RKO (cell line): ENCODE measurements around the gene BUB3.

ENCODE experiments used
- DNase-seq: peaks from one replicate; pipeline ENCODE4 v3.0.0-alpha.2; 2016; ENCODE audit warnings: low spot score

BUB3 gene, protein sequence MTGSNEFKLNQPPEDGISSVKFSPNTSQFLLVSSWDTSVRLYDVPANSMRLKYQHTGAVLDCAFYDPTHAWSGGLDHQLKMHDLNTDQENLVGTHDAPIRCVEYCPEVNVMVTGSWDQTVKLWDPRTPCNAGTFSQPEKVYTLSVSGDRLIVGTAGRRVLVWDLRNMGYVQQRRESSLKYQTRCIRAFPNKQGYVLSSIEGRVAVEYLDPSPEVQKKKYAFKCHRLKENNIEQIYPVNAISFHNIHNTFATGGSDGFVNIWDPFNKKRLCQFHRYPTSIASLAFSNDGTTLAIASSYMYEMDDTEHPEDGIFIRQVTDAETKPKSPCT

GRCh38 chr10:123154092-123154710 lies at the start of gene BUB3:
TSS of gene BUB3 (plus strand) at chr10:123154402. CDS start at chr10:123154918, 516 bp downstream.
- DNase-seq: peak; percentile 99

GRCh38 chr10:123109466-123109865 lies 44.7 kb upstream of the BUB3 start:
- no peak for DNase-seq

DNA sequence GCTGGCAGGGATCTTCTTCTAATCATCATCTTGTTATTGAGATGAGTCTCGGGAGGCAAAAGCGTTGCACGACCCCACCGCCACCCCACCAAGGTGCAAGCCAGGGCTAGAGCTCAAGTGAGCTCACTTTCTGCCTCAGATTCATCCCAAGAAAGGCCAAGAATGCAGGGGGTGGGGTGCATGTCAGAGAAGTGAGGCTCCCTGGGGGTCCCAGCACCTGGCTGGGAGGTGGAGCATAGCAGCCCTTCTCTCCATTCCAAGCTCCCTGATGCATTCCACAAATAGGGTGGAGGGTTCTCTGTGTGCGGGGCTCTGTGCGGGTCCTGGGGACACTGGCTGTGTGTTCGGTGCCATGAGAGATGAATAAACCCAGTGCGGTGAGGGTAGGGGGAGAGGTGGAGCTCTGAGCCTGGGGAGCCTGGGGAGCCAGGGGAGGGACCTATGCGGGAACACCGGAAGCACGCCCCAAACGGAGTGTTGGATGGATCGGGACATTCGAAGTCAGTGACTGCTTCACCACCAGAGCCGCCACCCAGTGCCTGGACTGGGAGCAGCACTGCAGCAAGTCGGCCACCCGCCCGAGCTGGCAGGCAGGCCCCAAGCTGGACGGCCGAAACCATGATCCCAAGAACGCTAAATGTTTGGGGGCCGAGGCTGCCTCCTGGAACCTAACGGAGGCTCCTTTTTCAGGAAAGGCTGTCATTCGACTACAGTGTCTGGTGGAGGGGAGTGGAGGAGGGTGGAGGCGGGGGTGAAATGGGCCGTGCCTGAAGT lies 36.4 kb upstream of the BUB3 start:
- no peak for DNase-seq

GRCh38 chr10:123119081-123119480 lies 35.1 kb upstream of the BUB3 start:
- DNase-seq: no peak

- DNase-seq: no peak
These were observed 28.0 kb upstream of the BUB3 start for GRCh38 chr10:123126246-123126645.

DNA sequence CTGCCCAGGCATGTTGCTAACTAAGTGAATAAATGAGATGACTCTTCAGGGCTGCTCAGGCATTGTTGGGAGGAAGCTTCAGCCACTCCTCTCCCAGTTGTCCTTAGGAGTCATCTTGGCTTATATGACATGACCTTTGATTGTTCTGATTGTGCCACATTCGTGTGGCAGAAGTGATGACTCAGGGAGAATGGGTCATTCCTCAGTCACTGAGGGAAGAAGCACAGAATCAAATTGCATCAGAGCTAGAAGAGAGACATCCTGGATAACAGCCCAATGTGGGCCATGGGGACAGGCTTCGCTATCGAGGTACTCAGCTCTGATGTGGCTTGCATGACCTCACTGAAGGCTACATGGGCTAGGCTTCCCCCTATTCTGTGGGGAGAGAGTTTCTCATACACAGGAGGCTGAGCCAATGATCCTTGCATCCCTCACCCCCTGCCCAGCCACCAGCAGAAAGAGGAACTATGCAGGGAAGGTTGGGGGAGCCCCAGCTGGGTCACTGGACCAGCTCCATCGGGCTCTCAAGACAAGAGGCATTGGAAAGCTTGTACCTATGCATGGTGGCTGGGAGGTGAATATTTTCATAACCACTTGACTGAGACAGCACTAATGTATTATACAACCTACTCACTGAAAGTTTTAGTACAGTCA lies 24.5 kb upstream of the BUB3 start:
- peak; percentile 76 for DNase-seq

- DNase-seq: peak; percentile 68
These were observed 21.4 kb upstream of the BUB3 start for GRCh38 chr10:123132576-123133477.

- no peak for DNase-seq
These were observed 20.5 kb upstream of the BUB3 start for GRCh38 chr10:123133541-123134342.

- no peak for DNase-seq
These were observed 19.8 kb upstream of the BUB3 start for GRCh38 chr10:123134343-123134914.

GRCh38 chr10:123134915-123135414 lies 19.2 kb upstream of the BUB3 start:
- DNase-seq: peak; percentile 39

- DNase-seq: peak; percentile 38
These were observed 18.6 kb upstream of the BUB3 start, which contains the start of gene HMX3 for GRCh38 chr10:123135415-123136141. TSS of gene HMX3 (plus strand) at chr10:123135970. CDS start at chr10:123136051, 81 bp downstream.

DNA sequence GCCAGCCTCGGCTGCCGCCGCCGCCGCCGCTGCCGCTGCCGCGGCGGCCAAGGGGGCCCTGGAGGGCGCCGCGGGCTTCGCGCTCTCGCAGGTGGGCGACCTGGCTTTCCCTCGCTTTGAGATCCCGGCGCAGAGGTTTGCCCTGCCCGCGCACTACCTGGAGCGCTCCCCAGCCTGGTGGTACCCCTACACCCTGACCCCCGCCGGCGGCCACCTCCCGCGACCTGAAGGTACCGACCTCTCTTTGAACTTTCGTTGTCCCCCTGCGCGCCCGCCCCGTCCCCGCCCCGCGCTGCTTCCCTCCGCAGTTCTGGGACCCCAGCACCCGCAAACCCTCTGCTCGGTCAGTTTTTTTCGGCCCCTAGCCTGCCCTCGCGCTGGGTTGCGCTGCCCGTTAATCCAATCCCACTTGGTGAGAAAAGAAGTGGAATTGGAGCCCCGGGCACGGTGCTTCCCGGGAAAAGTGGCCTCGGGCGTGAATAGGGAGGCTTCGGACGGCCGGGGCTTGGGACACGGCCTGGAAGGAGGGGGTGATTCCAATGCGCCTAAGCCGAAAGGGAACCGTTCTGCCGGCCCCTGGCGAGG lies 17.9 kb upstream of the BUB3 start:
- DNase-seq: no peak

- DNase-seq: no peak
These were observed 17.2 kb upstream of the BUB3 start for GRCh38 chr10:123136806-123137642.

DNA sequence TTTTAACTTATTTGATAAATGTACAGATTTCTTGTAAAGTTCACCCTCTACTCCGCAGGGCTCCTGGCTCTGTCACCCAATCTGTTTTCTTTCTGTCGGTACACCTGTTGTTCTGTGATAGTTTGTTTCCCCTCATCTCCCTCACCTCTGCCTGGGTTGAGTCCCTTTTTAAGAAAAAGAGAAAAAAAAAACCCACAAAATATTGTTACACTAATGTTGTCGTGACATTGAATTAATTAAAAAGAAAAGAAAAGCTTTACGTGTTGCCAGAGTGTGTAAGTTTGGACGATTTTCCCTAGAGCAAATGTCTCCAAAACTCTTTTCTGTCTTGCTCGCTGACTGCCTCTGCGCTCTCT lies 15.1 kb upstream of the BUB3 start:
- DNase-seq: no peak

DNA sequence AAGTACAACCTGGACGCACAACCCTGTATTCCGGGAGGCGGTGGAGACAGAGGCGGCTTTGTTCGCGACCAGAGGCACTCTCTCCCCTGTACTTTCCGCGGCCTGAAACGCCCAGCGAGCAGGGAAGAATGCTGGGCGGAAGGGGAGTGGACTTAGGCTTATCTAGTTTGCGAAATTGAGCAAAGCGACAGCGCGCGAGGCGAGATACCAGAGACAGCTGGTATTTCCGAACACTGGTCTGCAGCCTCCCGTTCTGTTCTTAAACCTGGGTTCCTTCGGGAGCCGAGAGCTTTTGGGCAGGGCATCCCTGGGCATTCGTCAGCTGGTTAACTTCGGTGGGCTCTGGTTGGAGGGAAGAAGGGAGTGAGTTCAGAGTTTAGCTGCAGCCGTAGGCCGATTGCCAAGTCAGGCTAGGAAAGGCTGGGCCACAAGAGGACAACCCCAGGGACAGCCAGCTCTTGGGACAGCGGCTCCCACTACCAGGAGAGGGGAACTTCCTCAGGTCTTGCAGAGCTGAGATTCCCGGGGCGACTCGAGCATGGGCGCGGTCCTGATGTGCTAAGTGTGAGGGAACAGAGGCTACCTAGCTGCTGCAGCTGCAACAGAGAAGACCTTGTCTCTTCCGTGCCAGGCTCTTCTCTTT lies 14.6 kb upstream of the BUB3 start:
- DNase-seq: no peak

- DNase-seq: no peak
These were observed 13.8 kb upstream of the BUB3 start for GRCh38 chr10:123140164-123140982.

DNA sequence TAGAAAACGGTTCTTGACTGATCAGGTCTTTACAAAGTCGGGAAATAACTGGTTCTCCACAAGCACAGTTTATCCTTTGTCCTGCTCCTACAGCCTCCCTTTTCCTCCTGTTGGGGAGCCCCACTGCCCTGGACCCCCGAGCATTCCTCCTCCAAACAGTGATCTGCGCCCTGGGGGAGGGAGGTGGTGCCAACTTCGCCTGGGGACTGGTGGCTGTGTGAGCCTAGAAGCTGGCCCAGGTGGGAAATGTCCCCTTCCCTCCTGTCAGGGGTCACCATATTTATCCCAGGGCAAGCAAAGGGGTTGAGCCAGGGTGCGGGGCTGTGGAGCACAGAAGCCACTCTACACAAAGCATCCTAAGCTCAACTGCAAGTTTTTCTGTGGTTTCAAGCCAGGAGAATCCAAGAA lies 13.2 kb upstream of the BUB3 start:
- no peak for DNase-seq
